Coronary artery (tissue), 2 donors: ENCODE data around the gene CALHM5.
A peak's percentile ranks its signal among the peaks of the same experiment; 100 is the strongest.

ENCODE experiments used
- DNase-seq: peaks from one replicate; pipeline ENCODE4 v3.0.0-alpha.2; 2017; ENCODE audit warnings: low spot score
- H3K27ac ChIP-seq, 2 donors: fragments of 200-600 bp; sonication (generic); one replicate each; pipeline ENCODE4 v1.5.1; 2016 to 2019
- H3K4me3 ChIP-seq: fragments of 200-600 bp; sonication (generic); 2 replicates; pipeline ENCODE4 v1.5.1; 2016; ENCODE audit warnings: mild to moderate bottlenecking, moderate library complexity
- TF ChIP-seq, protein P1 (sequence below): fragments of 200-600 bp; sonication (generic); IDR thresholded peaks from one replicate; pipeline ENCODE4 v1.5.1; 2019; ENCODE audit warnings: antibody characterized with exemption

CALHM5 gene

DNA sequence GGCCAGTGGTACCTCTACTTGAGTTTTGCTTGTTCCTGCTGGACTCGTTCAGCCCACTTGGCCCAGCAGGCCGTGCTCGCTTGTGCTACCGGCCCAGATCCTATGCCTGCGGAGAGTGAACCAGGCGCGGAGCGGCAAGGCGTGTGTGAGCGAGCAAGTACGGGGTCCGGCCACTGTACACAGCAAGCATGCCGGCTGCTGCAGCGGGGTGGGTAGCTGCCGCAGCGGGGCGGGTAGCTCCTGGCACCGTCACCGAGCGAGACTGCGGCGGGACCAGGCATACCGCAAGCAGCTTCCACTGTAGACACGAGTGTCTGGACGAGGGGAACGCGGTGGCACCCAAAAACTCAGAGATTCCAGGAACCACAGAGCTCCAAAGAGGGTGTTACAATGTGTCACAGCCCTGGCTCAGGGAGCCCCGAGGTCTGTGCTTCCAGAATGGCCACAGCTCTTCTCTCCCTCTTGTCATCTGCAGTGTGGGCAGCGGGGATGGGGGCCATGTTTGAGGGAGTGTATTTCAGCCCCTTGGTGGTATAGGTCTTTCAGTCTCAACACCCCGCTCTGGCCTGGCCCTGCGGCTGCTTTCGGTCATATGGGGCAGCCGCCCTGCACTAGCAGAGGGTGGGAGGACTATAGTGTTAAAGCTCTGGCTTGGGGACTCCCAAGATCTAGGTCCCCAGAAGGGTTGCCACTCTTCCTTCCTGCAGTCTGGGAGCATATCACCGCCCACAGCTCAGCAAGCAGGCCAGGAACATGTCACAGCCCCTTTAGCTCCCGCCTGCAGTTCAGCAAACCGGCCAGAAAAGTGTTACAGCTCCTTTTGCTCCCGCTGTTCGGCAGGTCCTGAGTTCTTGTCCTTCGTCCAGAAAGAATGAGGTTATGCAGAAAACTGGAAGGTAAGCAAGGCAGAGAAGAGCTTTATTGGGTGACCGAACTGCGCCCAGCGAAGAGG is 53.8 kb downstream of the CALHM5 start:
- H3K4me3 ChIP-seq, result peak overlapping the region; percentile 65
- TF ChIP-seq, protein P1, sequence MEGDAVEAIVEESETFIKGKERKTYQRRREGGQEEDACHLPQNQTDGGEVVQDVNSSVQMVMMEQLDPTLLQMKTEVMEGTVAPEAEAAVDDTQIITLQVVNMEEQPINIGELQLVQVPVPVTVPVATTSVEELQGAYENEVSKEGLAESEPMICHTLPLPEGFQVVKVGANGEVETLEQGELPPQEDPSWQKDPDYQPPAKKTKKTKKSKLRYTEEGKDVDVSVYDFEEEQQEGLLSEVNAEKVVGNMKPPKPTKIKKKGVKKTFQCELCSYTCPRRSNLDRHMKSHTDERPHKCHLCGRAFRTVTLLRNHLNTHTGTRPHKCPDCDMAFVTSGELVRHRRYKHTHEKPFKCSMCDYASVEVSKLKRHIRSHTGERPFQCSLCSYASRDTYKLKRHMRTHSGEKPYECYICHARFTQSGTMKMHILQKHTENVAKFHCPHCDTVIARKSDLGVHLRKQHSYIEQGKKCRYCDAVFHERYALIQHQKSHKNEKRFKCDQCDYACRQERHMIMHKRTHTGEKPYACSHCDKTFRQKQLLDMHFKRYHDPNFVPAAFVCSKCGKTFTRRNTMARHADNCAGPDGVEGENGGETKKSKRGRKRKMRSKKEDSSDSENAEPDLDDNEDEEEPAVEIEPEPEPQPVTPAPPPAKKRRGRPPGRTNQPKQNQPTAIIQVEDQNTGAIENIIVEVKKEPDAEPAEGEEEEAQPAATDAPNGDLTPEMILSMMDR, result no peak
- no peak for DNase-seq
- H3K27ac ChIP-seq, result no peak overlapping the region

DNA sequence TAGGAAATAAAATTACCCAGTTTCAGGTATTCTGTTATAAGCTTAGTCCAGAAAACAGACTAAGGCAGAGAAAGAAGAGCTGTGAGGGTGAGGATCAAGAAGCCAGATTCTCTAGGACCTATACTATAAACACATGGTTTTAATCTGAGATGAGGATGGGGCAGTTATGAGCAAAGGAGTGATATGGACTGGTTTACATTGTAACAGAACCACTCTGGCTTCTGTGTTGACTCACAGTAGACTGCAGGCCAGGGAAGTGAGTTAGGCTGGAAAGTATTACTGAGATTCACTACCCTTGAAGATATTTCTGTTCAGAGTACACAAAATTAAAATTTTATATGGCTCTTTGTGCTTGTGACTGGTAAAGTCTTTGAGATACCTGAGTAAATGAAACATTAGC is 56.7 kb downstream of the CALHM5 start:
- TF ChIP-seq, protein P1, result no peak
- DNase-seq, result no peak
- no peak overlapping the region for H3K4me3 ChIP-seq
- H3K27ac ChIP-seq, result no peak overlapping the region

DNA sequence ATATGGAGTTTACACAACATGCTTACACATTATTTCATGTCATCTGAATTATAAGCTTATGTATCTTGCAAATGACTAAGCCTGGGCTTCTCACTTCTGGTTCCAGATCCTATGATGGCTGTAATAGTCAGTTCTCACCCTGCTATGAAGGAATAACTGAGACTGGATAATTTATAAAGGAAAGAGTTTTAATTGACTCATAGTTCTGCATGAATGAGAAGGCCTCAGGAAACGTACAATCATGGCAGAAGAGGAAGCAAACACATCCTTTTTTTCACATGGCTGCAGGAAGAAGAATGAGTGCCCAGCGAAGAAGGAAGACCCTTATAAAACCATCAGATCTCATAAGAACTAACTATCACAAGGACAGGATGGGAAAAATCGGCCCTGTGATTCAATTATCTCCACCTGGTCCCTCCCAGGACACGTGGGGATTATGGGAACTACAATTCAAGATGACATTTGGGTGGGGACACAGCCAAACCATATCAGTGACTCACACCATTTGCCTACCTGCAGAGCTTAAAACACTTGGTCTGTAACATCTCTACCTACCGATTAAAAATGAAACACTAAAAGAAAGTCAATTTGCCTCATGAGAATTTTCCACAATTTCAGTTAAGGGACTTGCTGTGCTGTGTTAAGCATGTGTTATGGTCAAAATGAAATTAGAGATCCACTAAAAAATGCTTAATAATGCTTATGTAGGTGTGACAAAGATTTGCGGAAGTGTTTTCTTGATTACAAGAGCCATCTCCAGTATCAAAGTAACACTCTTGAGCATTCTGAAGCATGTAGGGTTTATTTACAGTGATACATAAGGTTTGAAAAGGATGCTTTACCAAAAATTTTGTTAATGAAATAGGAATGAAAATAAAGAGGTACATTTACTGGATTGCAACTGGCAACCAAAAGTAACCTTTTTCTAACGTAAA is 57.6 kb downstream of the CALHM5 start:
- TF ChIP-seq, protein P1, result no peak
- no peak overlapping the region for H3K27ac ChIP-seq
- no peak for DNase-seq
- H3K4me3 ChIP-seq, result no peak overlapping the region

DNA sequence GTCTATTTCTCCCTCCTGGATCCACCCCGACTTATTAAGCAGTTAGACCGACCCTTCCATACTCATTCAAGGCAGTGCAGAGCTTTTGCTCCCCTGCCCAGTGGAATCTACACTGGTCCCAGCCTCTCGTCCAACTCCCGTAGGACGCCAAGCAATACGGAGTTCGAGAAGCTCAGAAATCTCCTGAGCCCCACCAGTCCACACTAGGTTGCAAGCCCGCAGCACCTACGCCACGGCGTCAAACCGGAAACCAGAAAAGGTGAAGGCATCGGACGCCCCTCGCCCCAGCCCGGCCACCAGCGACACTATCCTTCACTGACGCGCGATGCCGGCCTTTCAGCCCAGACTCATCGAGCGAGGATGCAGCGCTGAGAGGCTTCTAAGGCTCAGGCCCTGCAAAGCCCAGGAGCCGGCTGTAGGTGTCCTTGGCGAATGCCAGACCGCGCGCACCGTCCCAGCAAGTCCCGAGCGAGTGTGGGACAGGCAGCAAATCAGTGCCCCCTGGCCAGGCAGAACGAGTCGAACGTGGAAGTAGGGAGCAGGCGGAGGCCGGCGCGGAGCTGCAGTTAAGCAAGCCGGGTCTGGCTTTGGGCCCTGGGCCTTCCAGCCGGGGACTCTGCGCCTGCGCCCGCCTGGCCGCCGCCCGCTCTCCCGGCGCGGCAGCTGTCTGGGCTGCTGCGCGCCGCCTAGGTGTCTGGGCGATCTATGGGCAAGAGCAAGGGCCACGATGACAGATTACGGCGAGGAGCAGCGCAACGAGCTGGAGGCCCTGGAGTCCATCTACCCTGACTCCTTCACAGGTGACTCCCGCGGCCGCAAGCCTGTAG is 59.6 kb downstream of the CALHM5 start, which contains the start of gene RWDD1:
RWDD1 (plus strand) TSS at position 649 of the 827 bp plus-strand sequence; CDS start at position 728, 79 bp downstream.
- Histone ChIP-seq H3K4me3 (peak within 1 kb of the TSS; percentile 98), H3K27ac (peak within 1 kb of the TSS; percentile 86 to 99)
- TF ChIP-seq, protein P1, result no peak
- peak; percentile 99 for DNase-seq

DNA sequence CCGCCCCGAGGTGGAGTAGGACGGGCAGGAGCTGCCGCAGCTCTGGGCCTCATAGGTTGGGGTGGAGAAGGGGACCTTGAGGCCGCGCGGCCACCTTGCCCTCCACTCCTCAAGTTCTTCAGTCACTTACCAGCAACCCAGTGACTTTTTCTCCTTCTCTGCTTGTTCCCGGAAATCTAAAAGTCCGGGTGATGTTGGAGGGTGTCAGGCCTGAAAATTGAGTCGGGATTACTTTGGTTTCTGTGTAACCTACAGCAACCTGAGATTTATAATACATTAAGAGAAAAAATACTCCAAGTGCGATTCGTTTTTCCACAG is 60.2 kb downstream of the CALHM5 start:
- Histone ChIP-seq H3K4me3 (peak overlapping the region; percentile 98), H3K27ac (peak overlapping the region; percentile 86 to 99)
- DNase-seq, result no peak
- TF ChIP-seq, protein P1, result no peak

DNA sequence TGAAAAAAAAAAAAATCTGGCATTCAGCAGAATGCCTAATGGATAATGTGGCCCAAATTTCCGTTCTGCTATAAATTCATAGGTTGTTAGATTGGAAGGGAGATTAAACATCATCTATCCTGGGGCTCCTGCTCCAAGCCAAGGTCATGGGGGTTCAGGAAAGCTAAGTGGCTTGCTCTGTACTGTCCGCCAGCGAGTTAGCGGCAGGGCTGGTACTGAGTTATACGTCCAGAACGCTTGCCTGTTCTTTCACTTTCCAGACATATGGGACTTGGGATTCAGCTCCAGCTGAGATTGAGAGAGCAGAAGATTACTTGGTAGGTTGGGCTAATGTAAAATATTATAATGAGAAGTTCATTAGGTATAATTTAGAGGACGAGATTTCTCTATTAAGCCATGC is 60.7 kb downstream of the CALHM5 start:
- DNase-seq, result no peak
- Histone ChIP-seq H3K27ac (peak overlapping the region in 1 of 2 donors; percentile 99), H3K4me3 (peak overlapping the region; percentile 98)
- TF ChIP-seq, protein P1, result no peak
